CD4-positive, alpha-beta T cell treated with Interferon gamma for 1 hour (primary cell): Measurements from ENCODE around the gene URB1.
"Not testable (repeated sequence)": the region's sequence is repeated elsewhere in the genome, so short reads cannot be mapped to it uniquely, and the experiment has no call there.

ENCODE experiments used
- DNase-seq: peaks from one replicate; pipeline ENCODE4 v3.0.0-alpha.2; 2020

Gene URB1

GRCh38 chr21:32411350-32412161, 18.7 kb upstream of the URB1 start:
- DNase-seq: peak; percentile 35

- no peak for DNase-seq
Measured at GRCh38 chr21:32410916-32411315, 18.1 kb upstream of the URB1 start.

GRCh38 chr21:32410291-32410690, 17.5 kb upstream of the URB1 start:
- DNase-seq: no peak

- no peak for DNase-seq
Measured at GRCh38 chr21:32406405-32406804, 13.6 kb upstream of the URB1 start.

DNA sequence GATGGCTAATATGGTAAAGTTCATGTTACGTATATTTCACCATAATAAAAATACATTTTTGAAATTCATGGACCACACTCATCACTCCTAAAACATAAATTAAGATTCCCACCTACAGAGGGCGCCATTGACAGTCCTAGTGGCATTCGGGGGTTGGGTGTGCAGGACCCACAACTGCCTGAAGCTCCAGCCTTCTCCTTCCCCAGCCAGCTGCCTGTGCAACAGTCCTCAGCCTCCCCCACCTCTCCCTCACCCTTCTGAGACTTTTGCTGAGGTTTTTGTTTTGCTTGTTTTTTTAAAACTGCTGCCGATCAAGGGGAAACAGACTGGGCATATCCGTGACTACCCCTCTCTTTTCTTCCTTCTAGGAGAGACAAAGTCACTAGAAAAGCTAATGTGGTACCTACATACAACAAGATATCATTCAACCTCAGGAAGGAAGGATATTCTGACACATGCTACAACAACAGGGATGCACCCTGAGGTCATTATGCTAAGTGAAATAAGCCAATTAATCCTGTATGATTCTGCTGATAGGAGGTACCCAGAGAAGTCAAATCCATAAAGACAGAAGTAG, 10.5 kb upstream of the URB1 start:
- peak; percentile 13 for DNase-seq

DNA sequence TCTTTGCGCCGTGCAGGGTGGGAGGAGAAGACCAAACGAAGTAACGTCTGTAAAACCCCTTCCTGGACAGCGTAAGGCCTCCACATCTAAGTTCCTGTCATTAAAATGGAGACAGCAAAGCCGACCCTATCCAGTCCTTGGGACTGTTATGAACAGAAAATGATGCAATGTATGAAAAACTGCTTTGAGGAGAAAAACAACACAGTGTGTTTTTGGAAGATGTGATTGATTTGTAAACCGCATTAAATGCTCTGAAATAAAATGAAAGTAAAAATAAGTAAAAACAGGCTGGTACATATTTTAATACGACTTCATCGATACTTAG, 827 bp upstream of the URB1 start:
- DNase-seq: no peak

- DNase-seq: no peak
Measured at GRCh38 chr21:32392299-32392879, 423 bp downstream of the URB1 start.

DNA sequence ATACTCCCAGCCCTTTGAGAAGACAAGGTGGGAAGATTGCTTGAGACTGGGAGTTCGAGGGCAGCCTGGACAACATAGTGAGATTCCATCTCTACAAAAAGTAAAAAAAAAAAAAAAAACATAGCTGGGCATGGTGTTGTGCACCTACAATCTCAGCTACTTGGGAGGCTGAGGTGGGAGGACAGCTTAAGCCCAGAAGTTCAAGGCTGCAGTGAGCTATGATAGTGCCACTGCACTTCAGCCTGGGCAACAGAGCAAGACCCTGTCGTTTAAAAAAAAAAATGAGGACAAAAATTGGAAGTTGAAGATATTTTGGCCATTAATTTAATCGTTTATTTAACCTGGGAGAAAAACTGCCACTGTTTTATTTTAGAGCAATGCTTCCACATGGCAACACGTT, 1.1 kb downstream of the URB1 start:
- DNase-seq: no peak

DNA sequence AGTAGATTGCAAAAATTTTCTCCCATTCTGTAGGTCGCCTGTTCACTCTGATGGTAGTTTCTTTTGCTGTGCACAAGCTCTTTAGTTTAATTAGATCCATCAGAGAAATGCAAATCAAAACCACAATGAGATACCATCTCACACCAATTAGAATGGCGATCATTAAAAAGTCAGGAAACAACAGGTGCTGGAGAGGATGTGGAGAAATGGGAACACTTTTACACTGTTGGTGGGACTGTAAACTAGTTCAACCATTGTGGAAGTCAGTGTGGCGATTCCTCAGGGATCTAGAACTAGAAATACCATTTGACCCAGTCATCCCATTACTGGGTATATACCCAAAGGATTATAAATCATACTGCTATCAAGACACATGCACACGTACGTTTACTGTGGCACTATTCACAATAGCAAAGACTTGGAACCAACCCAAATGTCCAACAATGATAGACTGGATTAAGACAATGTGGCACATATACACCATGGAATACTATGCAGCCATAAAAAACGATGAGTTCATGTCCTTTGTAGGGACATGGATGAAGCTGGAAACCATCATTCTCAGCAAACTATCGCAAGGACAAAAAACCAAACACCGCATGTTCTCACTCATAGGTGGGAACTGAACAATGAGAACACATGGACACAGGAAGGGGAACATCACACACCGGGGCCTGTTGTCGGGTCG, 2.1 kb downstream of the URB1 start:
- DNase-seq: not testable (repeated sequence)

DNA sequence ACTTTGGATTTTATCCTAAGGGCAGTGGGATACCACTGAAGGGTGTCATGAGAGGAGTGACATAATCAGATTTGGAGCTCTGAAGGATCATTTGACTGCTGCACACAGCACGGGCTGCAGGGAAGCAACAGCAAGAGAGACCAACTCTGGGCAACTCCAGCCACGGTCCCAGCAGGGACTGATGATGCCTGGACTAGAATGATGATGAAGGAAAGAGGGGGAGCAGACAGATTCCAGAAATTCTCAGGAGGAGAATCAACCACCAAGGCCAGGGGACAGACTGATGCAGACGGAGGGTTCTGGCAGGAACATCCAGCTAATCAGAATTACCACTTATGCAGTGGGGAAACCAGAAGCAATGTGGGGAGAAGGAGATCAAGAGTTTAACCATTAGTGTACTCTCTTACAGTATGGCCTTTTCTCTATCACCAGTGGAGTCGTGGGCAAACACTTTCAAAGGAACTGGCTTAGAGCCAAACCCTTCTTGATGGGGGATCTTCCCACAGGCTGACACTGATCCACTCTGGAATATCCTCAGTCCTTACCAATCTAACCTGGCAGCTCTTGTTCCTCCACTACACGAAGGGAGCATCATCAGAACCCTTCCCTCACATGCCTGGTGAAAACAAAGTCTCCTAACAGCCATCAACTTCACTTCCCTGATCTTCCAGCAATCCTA, 3.3 kb downstream of the URB1 start:
- DNase-seq: no peak

- DNase-seq: no peak
Measured at GRCh38 chr21:32388306-32388705, 4.5 kb downstream of the URB1 start.

GRCh38 chr21:32387151-32387550, 5.7 kb downstream of the URB1 start:
- DNase-seq: no peak

DNA sequence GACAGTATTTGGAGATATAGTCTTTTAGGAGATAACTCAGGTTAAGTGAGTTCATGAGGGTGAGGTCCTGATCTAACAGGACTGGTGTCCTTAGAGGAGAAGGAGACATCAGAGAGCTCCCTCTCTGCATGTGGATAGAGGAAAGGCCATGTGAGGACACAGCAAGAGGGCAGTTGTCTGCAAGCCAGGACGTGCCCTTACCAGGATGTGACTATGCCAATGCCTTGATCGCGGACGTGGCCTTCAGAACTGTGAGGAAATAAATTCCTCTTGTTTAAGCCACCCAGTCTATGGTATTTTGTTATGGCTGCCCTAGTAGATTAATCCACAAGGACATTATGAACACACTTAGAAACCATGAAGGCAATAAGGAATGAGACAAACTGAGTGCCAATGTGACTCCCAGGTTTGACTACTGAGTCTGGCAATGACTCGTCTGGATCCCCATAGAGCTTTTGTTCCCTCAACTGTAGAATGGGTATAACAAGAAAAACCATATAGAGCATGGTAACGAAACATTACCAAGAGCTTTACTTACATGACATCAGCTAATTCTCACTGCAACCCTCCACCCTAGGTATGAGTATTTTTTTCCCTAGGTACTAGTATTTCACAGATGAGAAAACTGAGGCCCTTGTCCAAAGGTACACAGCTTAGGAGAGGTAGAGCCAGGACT, 6.5 kb downstream of the URB1 start:
- DNase-seq: no peak

GRCh38 chr21:32383812-32384211, 9.0 kb downstream of the URB1 start:
- no peak for DNase-seq

DNA sequence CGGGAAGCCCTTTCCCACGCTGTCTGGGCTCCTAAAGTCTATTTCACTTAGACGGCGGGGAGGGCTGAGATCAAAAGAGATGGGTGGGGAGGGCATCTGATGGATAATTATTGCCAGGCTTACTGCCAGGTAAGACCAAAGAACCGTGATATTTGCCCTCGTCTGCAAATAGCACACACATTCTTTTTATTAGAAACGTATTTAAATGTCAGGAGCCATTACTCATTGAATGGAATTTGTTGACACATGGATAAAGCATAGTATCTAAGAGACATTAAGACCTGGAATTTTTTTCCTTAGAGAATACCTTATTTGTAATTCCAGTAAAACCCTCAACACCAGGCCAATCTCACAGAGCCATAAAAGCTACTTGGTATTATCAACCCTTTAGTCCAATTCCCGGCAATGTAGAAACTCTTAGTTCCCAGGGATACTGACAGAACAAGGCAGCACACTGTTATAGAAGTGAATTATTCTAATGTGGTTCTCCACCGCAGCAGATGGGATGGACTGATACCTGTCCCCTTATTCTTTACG, 10.6 kb downstream of the URB1 start:
- DNase-seq: no peak

DNA sequence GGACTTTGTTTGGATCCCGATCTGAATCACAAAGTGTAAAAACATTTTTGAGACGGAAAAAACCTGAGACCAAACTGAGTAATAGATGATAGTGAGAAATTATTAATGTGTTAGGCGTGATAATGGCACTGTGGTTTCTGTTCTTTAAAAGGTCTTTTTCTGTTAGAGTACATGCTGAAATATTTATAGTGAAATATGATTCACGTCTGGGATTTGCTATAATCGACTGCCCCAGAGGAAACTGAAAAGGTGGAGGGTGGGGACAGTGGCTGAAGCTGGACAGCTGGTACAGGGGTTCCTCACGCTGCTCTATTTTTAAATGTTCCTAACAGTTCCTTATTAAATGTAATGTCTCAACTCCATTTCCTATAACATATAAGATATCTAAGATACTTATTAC, 11.2 kb downstream of the URB1 start:
- no peak for DNase-seq

DNA sequence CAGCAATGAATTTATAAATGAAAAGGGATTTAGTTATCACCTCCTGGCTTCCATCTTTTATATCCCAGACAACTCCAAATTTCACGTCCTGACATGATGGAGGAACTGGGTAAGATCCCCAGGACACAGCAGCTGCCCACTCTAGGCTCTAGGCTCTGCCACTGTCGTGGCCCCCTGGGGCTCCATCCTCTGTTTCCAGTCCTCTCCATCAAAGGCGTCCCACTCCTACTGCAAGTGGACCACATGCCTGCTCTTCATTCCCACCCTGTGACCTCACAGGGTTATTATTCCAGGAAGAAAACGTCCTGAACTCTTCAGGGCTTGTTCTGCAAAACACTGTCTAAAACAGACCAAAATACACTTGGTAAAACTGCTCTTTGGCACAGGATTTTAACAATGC, 11.9 kb downstream of the URB1 start:
- no peak for DNase-seq

GRCh38 chr21:32378956-32379355, 13.9 kb downstream of the URB1 start:
- no peak for DNase-seq

DNA sequence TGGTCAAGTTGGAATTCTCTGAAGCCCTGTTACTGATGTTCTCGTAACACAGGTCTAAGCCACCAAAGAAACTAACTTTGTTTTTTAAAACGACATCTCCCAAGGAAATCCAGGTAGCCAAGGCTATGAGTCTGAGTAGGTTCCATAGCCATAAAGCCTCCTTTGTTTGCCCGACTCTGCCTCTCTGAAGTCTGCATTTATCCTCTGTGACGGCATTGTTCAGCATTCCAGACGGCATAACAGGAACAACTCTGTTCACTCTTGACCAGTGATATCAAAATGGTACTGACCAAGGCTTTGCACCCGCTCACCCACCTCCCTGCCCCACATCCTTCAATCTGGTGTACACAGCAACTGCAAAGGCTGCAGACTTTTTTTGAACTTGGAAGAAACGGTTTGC, 14.8 kb downstream of the URB1 start:
- no peak for DNase-seq

DNA sequence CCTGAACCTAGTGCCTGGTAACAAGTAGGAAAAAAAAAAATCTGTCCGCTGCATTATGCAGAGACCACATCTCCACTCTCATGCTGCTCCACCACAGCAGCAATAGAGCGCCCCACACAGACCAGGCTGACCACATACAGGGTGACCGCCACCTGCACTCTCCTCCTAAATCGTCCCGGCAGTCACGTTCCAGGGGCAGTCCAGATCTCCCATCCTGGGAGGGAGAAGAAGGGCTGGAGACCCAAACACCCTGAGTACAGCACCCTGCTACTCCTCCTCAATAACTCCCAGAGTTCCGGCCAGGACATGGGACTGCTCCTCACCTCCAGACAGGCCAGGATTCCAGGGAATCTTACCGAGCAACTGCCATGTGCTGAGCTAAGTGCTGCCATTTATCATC, 15.3 kb downstream of the URB1 start:
- DNase-seq: no peak

- no peak for DNase-seq
Measured at GRCh38 chr21:32372755-32373154, 20.1 kb downstream of the URB1 start.

- no peak for DNase-seq
Measured at GRCh38 chr21:32371913-32372314, 20.9 kb downstream of the URB1 start.
